GM13976 (cell line): ENCODE results near the gene DRC3.

Experiments
- DNase-seq: peaks from one replicate; pipeline ENCODE4 v3.0.0; 2012; ENCODE audit warnings: low spot score
- CTCF ChIP-seq: IDR thresholded peaks from 2 replicates; pipeline ENCODE4 v1.5.1; 2012; ENCODE audit warnings: borderline replicate concordance, mild to moderate bottlenecking; ENCODE audit not compliant: insufficient read depth; ENCODE audit errors: extremely low read depth, missing control alignments, control extremely low read depth
- in situ Hi-C: fragments of 300-500 bp; cut with MboI; formaldehyde crosslinking; loops from one replicate; pipeline ENCODE4 v1.12.0; 2022; ENCODE audit warnings: low sequenced_read_pairs, mixed read lengths, inconsistent platforms; ENCODE audit not compliant: unreplicated experiment

DRC3 gene

GRCh38 chr17:17940441-17940911 lies 32.2 kb upstream of the DRC3 start:
- in situ Hi-C loops = no loop called here
- TF ChIP-seq CTCF = no peak
- DNase-seq = no peak

- in situ Hi-C loops = no loop called here
Observed at GRCh38 chr17:17941015-17941414, 31.6 kb upstream of the DRC3 start.

DNA sequence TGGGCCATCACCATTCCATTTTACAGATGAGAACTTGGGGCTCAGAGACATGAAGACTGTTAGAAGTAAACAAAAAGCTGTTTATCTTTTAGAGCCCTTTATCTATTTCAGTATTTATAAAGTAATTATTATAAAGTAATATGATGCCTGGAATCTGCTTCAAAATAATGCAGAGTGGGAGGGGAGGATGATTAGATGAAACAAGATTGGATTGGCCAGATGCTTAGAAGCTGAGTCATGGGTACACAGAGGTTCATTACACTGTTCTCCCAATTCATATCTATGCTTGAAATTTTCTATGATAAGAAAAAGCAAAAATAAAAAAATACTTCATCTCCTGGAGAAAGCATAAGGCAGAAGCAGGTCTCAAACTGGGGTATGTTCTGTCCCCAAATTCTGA lies 29.8 kb upstream of the DRC3 start:
- no peak for DNase-seq
- no peak for TF ChIP-seq CTCF
- in situ Hi-C loops = no loop called here

More at GRCh38 chr17:17941015-17941414, 31.6 kb upstream of the DRC3 start:
- TF ChIP-seq CTCF = no peak
- no peak for DNase-seq

DNA sequence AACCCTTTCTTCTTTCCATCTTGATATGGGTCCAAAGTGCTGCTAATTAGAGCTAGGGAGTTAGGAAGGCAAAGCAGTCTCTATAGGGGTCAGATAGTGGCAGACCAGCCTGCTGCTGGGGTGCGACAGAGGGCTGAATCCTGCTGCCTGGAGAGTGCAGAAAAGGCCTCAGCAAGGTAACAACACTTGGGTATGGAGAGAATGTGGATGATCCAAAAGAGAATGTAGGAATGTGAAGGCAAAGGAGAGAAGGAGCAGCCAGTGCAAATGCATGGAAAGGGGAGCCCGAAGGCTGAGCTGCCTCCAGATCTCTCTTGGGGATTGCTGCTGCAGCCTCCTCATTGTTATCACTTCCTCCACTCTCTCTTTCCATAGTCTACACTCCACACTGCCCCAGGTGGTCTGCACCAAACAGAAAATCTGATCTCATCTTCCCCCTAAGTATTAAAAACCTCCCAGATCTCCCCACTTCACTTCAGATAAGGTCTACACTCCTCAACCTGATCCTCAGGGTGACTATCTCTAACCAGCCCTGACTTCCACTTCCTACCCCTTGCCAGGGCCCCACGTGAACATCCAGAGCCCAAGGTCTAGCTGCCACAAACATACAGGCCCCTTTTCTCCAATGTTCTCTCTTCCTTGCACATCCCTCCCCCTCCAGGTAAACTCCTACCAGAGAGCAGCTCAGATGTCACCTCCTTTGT lies 29.2 kb upstream of the DRC3 start:
- in situ Hi-C loops = no loop called here
- DNase-seq = no peak
- no peak for TF ChIP-seq CTCF

GRCh38 chr17:17944242-17944641 lies 28.4 kb upstream of the DRC3 start:
- in situ Hi-C loops = no loop called here
- no peak for TF ChIP-seq CTCF

GRCh38 chr17:17944743-17945142 lies 27.9 kb upstream of the DRC3 start:
- DNase-seq = no peak
- in situ Hi-C loops = no loop called here
- no peak for TF ChIP-seq CTCF

More at GRCh38 chr17:17944242-17944641, 28.4 kb upstream of the DRC3 start:
- no peak for DNase-seq
